Osteoblast (primary cell): ENCODE measurements around the gene NMT1. TPM values are rescaled to one million over a fixed set of nuclear protein-coding genes. Genes with fewer than 3 reads are reported as not detected.

Experiments
- DNase-seq: peaks from one replicate; pipeline ENCODE4 v3.0.0; 2011; ENCODE audit warnings: low spot score, mixed read lengths; ENCODE audit not compliant: insufficient read length; ENCODE audit errors: missing footprints
- H2AFZ ChIP-seq: 2 replicates; pipeline ENCODE4 v1.6.0; 2011; ENCODE audit warnings: mild to moderate bottlenecking, low read length
- H3K27ac ChIP-seq: 2 replicates; pipeline ENCODE4 v1.5.1; 2011; ENCODE audit warnings: mild to moderate bottlenecking, low read depth, low read length, moderate library complexity
- H3K27me3 ChIP-seq: 2 replicates; pipeline ENCODE4 v1.6.0; 2012; ENCODE audit warnings: mild to moderate bottlenecking, control low read depth, inconsistent platforms, low read length, moderate library complexity; ENCODE audit not compliant: insufficient read depth
- H3K36me3 ChIP-seq: 2 replicates; pipeline ENCODE4 v1.5.1; 2011; ENCODE audit warnings: mild to moderate bottlenecking, low read length, control low read depth, moderate library complexity; ENCODE audit not compliant: insufficient read depth
- H3K4me1 ChIP-seq: 2 replicates; pipeline ENCODE4 v1.5.1; 2011; ENCODE audit warnings: mild to moderate bottlenecking, low read length, control low read depth, moderate library complexity; ENCODE audit not compliant: insufficient read depth
- H3K4me2 ChIP-seq: 2 replicates; pipeline ENCODE4 v1.6.0; 2011; ENCODE audit warnings: mild to moderate bottlenecking, low read length; ENCODE audit not compliant: insufficient read depth
- H3K4me3 ChIP-seq: fragments of 200-600 bp; sonication (generic); 3 replicates; pipeline ENCODE4 v1.5.1; 2012; ENCODE audit warnings: mild to moderate bottlenecking, low read length, inconsistent platforms; ENCODE audit not compliant: insufficient read depth
- H3K79me2 ChIP-seq: 2 replicates; pipeline ENCODE4 v1.6.0; 2012; ENCODE audit warnings: mild to moderate bottlenecking, low read length, control low read depth, inconsistent platforms; ENCODE audit not compliant: insufficient read depth
- H3K9me3 ChIP-seq: 2 replicates; pipeline ENCODE4 v1.5.1; 2011; ENCODE audit warnings: low read depth, low read length, control low read depth
- H4K20me1 ChIP-seq: 2 replicates; pipeline ENCODE4 v1.6.0; 2012; ENCODE audit warnings: mild to moderate bottlenecking, low read length, control low read depth; ENCODE audit not compliant: insufficient read depth
- CTCF ChIP-seq: IDR thresholded peaks from 2 replicates; pipeline ENCODE4 v1.5.1; 2011; ENCODE audit warnings: mild to moderate bottlenecking, low read depth, low read length, moderate library complexity; ENCODE audit errors: extremely low read depth
- total RNA-seq: library from RNA; depleted of rRNA; stranded (reverse); fragments of >200 nt; gene quantifications from 2 replicates; pipeline ENCODE4 v1.2.3, GENCODE V29; 2012

The NMT1 gene
- total RNA-seq, 1 donor: 51.8 TPM

- no peak for DNase-seq
- Histone ChIP-seq H3K79me2 (peaks cover 28% of the 10 kb centered on the region), H3K27me3 (no peaks in the 10 kb centered on the region), H3K4me3 (no peak overlapping the region), H3K4me1 (peaks cover 29% of the 10 kb centered on the region), H3K9me3 (no peaks in the 10 kb centered on the region), H4K20me1 (no peaks in the 10 kb centered on the region), H3K27ac (no peak overlapping the region), H3K36me3 (no peaks in the 10 kb centered on the region), H2AFZ (no peak overlapping the region), H3K4me2 (no peak overlapping the region)
- TF ChIP-seq CTCF: no peak
These were observed 67.9 kb downstream of the NMT1 start for GRCh38 chr17:45128989-45129388.

DNA sequence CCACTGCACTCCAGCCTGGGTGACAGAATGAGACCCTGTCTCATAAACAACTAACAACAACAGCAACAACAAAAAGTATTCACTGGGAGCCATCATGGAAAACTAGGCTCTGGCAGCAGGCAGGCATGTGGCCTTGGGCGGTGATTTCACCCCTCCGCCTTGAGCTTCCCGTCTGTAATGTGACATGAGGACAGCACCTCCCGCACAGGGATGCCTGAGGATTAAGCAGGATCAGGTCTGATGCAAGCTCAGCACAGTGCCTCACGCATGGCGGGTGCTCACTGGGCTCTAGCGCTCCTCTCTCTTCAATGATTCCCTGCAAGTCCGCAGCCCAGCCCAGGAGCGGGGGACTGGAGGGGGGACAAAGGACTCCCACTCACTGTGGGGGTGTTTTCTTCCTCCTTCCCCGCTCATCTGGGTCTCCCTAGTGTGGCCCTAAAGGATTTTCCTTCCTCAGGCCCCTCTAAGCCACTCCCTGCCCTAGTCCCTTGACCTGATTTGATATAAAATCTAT lies 68.4 kb downstream of the NMT1 start:
- peaks cover 24% of the 10 kb centered on the region for H3K4me1 ChIP-seq
- no peak overlapping the region for H3K4me3 ChIP-seq
- H3K79me2 ChIP-seq: peaks cover 26% of the 10 kb centered on the region
- no peaks in the 10 kb centered on the region for H3K36me3 ChIP-seq
- no peak overlapping the region for H3K27ac ChIP-seq
- H2AFZ ChIP-seq: no peak overlapping the region
- no peak for TF ChIP-seq CTCF
- H3K27me3 ChIP-seq: no peaks in the 10 kb centered on the region
- no peaks in the 10 kb centered on the region for H3K9me3 ChIP-seq
- DNase-seq: peak; percentile 68
- H3K4me2 ChIP-seq: no peak overlapping the region
- no peaks in the 10 kb centered on the region for H4K20me1 ChIP-seq

- H3K36me3 ChIP-seq: no peaks in the 10 kb centered on the region
- no peak overlapping the region for H3K4me2 ChIP-seq
- H2AFZ ChIP-seq: no peak overlapping the region
- H3K9me3 ChIP-seq: no peaks in the 10 kb centered on the region
- no peaks in the 10 kb centered on the region for H3K27me3 ChIP-seq
- H3K4me1 ChIP-seq: peaks cover 21% of the 10 kb centered on the region
- no peaks in the 10 kb centered on the region for H4K20me1 ChIP-seq
- DNase-seq: peak; percentile 87
- no peak overlapping the region for H3K27ac ChIP-seq
- H3K79me2 ChIP-seq: peaks cover 25% of the 10 kb centered on the region
- no peak for TF ChIP-seq CTCF
- no peak overlapping the region for H3K4me3 ChIP-seq
These were observed 69.0 kb downstream of the NMT1 start for GRCh38 chr17:45129940-45130680.
